ENCODE data around the gene KAT6B. TPM values are rescaled to one million over a fixed set of nuclear protein-coding genes. Genes with fewer than 3 reads are reported as not detected.
"Not testable (repeated sequence)": the region's sequence is repeated elsewhere in the genome, so short reads cannot be mapped to it uniquely, and the experiment has no call there.

The KAT6B gene
- total RNA-seq, 1 donor from 2014 or later: 24.6 TPM

DNA sequence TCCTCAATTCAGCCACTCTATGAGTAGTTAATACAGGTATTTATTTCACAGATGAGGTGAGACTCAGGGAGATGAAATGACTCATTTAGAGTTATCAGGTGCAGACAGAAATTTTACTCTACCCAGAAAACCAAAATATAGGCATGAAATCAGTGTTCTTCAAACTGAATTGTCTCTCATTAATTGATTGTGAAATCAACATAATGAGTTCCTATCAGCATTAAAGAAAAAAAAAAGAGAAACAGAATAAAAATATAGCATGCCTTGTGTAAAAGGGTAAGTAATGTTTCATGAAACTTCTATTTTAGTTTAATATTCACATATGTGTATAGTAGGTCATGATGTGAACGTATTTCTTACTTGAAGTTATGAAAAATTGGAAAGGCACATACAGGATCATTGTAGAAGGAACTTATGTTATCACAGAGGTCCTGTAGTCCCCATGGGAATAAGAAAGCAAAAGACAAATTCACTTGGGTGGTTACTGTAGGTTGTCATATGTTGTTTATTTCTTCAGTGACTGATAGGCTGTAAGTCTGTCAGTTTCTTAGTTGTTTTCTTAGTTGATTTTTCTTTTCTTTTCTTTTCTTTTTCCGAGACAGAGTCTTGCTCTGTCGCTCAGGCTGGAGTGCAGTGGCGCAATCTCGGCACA lies 47.5 kb downstream of the KAT6B start:
- intact Hi-C loops (cut with micrococcal nuclease): no loop called here
- no peak for DNase-seq (ENCODE audit: low spot score)
- Mint-ChIP-seq H3K36me3 (ENCODE audit: low read depth) (no peaks in the 10 kb centered on the region), H3K9me3 (no peaks in the 10 kb centered on the region), H3K27me3 (ENCODE audit: insufficient read depth) (no peaks in the 10 kb centered on the region), H3K4me1 (ENCODE audit: low read depth) (peaks cover 27% of the 10 kb centered on the region), H3K4me3 (no peak overlapping the region), H3K27ac (no peak overlapping the region)

GRCh38 chr10:74874649-74875048 lies 48.2 kb downstream of the KAT6B start:
- intact Hi-C loops (cut with micrococcal nuclease): no loop called here
- Mint-ChIP-seq H3K4me3 (no peak overlapping the region), H3K4me1 (ENCODE audit: low read depth) (peaks cover 27% of the 10 kb centered on the region)

DNA sequence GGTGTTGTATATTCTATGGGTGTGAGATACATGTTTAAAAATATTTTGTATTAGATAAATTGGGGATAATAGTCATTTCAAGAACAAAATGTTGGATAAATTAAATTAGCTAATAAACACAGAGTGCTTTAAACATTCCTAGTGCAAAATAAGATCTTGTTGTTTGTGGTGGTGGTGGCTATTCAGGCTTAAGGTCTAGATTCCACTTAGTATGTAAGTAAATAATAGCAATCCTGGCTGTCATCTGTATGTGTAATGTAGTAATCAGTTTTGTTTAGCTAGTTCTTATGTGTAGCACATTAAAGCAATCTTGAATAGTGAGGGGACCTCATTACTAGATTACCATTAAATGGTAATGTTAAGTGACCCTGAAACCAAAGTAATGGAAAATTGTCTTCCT lies 48.7 kb downstream of the KAT6B start:
- Mint-ChIP-seq H3K27me3 (ENCODE audit: insufficient read depth) (no peaks in the 10 kb centered on the region), H3K4me3 (no peak overlapping the region), H3K27ac (no peak overlapping the region), H3K4me1 (ENCODE audit: low read depth) (peaks cover 27% of the 10 kb centered on the region), H3K9me3 (no peaks in the 10 kb centered on the region), H3K36me3 (ENCODE audit: low read depth) (no peaks in the 10 kb centered on the region)
- intact Hi-C loops (cut with micrococcal nuclease): no loop called here
- DNase-seq (ENCODE audit: low spot score): no peak

More at GRCh38 chr10:74874649-74875048, 48.2 kb downstream of the KAT6B start:
- no peak for DNase-seq (ENCODE audit: low spot score)
- H3K36me3 Mint-ChIP-seq (ENCODE audit: low read depth): no peaks in the 10 kb centered on the region
- H3K9me3 Mint-ChIP-seq: no peaks in the 10 kb centered on the region
- no peak overlapping the region for H3K27ac Mint-ChIP-seq
- no peaks in the 10 kb centered on the region for H3K27me3 Mint-ChIP-seq (ENCODE audit: insufficient read depth)

DNA sequence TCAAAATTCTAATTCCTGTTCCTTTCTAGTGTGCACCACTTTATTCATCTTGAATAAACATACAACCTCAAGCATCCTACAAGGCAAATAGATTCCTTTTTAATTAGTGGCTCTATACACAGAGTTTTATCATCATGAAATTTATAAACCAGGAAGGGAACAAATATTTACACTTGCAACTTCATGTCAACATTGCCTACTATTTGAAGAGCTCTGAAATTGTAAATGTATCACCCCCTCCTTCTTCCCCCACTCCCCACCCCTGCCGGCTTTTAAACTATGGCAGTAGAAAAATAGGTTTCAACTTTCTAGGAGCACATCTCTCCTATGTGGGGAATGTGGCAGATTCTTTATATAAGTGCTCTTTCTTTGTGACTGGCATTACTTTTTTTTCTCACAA lies 49.6 kb downstream of the KAT6B start:
- no peak for DNase-seq (ENCODE audit: low spot score)
- intact Hi-C loops (cut with micrococcal nuclease): no loop called here
- Mint-ChIP-seq H3K4me3 (no peak overlapping the region), H3K27me3 (ENCODE audit: insufficient read depth) (no peaks in the 10 kb centered on the region), H3K27ac (no peak overlapping the region), H3K36me3 (ENCODE audit: low read depth) (no peaks in the 10 kb centered on the region), H3K9me3 (no peaks in the 10 kb centered on the region), H3K4me1 (ENCODE audit: low read depth) (peaks cover 27% of the 10 kb centered on the region)

- H3K4me1 Mint-ChIP-seq (ENCODE audit: low read depth): peaks cover 17% of the 10 kb centered on the region
- H3K27ac Mint-ChIP-seq; H3K4me3 Mint-ChIP-seq; intact Hi-C loops (cut with micrococcal nuclease); H3K36me3 Mint-ChIP-seq (ENCODE audit: low read depth); H3K9me3 Mint-ChIP-seq; H3K27me3 Mint-ChIP-seq (ENCODE audit: insufficient read depth); DNase-seq (ENCODE audit: low spot score): not testable (repeated sequence)
These were observed 50.7 kb downstream of the KAT6B start for GRCh38 chr10:74877054-74877453.

- DNase-seq (ENCODE audit: low spot score): no peak
- Mint-ChIP-seq H3K27me3 (ENCODE audit: insufficient read depth) (no peaks in the 10 kb centered on the region), H3K9me3 (no peaks in the 10 kb centered on the region), H3K27ac (no peak overlapping the region), H3K4me3 (no peak overlapping the region), H3K36me3 (ENCODE audit: low read depth) (no peaks in the 10 kb centered on the region), H3K4me1 (ENCODE audit: low read depth) (peaks cover 8% of the 10 kb centered on the region)
- intact Hi-C loops (cut with micrococcal nuclease): no loop called here
These were observed 51.5 kb downstream of the KAT6B start for GRCh38 chr10:74877898-74878297.

GRCh38 chr10:74880041-74880440 lies 53.6 kb downstream of the KAT6B start:
- intact Hi-C loops (cut with micrococcal nuclease): no loop called here
- H3K36me3 Mint-ChIP-seq (ENCODE audit: low read depth): peaks cover 2% of the 10 kb centered on the region

GRCh38 chr10:74881253-74881884 lies 55.0 kb downstream of the KAT6B start:
- DNase-seq (ENCODE audit: low spot score): no peak
- Mint-ChIP-seq H3K27ac (no peak overlapping the region), H3K27me3 (ENCODE audit: insufficient read depth) (no peaks in the 10 kb centered on the region), H3K4me1 (ENCODE audit: low read depth) (peaks cover 8% of the 10 kb centered on the region), H3K9me3 (no peaks in the 10 kb centered on the region), H3K4me3 (no peak overlapping the region), H3K36me3 (ENCODE audit: low read depth) (peaks cover 2% of the 10 kb centered on the region)
- intact Hi-C loops (cut with micrococcal nuclease): no loop called here

More at GRCh38 chr10:74880041-74880440, 53.6 kb downstream of the KAT6B start:
- no peak for DNase-seq (ENCODE audit: low spot score)
- H3K9me3 Mint-ChIP-seq: no peaks in the 10 kb centered on the region
- H3K4me1 Mint-ChIP-seq (ENCODE audit: low read depth): peaks cover 8% of the 10 kb centered on the region
- no peaks in the 10 kb centered on the region for H3K27me3 Mint-ChIP-seq (ENCODE audit: insufficient read depth)
- H3K27ac Mint-ChIP-seq: no peak overlapping the region
- no peak overlapping the region for H3K4me3 Mint-ChIP-seq

- peaks cover 2% of the 10 kb centered on the region for H3K36me3 Mint-ChIP-seq (ENCODE audit: low read depth)
- intact Hi-C loops (cut with micrococcal nuclease): no loop called here
- peaks cover 8% of the 10 kb centered on the region for H3K4me1 Mint-ChIP-seq (ENCODE audit: low read depth)
- no peaks in the 10 kb centered on the region for H3K27me3 Mint-ChIP-seq (ENCODE audit: insufficient read depth)
- DNase-seq (ENCODE audit: low spot score): no peak
- H3K4me3 Mint-ChIP-seq: no peak overlapping the region
- no peaks in the 10 kb centered on the region for H3K9me3 Mint-ChIP-seq
- H3K27ac Mint-ChIP-seq: no peak overlapping the region
These were observed 56.0 kb downstream of the KAT6B start for GRCh38 chr10:74882427-74882826.

DNA sequence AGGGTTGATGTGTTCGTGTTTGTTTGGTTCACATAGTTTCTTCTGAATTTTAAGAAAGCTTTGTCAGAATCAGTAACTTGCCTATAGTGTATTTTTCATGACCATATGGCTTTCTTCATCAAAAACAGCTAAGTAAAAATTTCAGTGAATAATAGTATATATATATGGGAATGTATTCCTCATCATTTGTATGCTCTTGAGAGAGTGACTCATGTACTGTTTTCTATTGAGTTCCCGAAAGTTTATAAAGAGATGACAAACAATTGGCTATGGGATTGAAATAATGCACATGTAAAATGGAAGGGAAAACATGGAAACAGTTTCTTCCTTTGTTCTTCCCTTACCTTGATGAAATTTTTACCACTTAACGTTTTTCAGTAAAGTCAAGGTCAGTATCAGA lies 56.4 kb downstream of the KAT6B start:
- H3K4me1 Mint-ChIP-seq (ENCODE audit: low read depth): peaks cover 8% of the 10 kb centered on the region
- H3K4me3 Mint-ChIP-seq: no peak overlapping the region
- H3K27ac Mint-ChIP-seq: no peak overlapping the region
- H3K27me3 Mint-ChIP-seq (ENCODE audit: insufficient read depth): no peaks in the 10 kb centered on the region
- H3K9me3 Mint-ChIP-seq: no peaks in the 10 kb centered on the region
- intact Hi-C loops (cut with micrococcal nuclease): no loop called here
- peaks cover 2% of the 10 kb centered on the region for H3K36me3 Mint-ChIP-seq (ENCODE audit: low read depth)
- no peak for DNase-seq (ENCODE audit: low spot score)

GRCh38 chr10:74883428-74883827 lies 57.0 kb downstream of the KAT6B start:
- H3K9me3 Mint-ChIP-seq: no peaks in the 10 kb centered on the region
- DNase-seq (ENCODE audit: low spot score): no peak
- H3K4me1 Mint-ChIP-seq (ENCODE audit: low read depth): peaks cover 8% of the 10 kb centered on the region
- H3K4me3 Mint-ChIP-seq: no peak overlapping the region
- H3K36me3 Mint-ChIP-seq (ENCODE audit: low read depth): peaks cover 2% of the 10 kb centered on the region
- no peaks in the 10 kb centered on the region for H3K27me3 Mint-ChIP-seq (ENCODE audit: insufficient read depth)
- intact Hi-C loops (cut with micrococcal nuclease): no loop called here
- H3K27ac Mint-ChIP-seq: no peak overlapping the region

GRCh38 chr10:74887614-74888284 lies 61.3 kb downstream of the KAT6B start:
- Mint-ChIP-seq H3K27me3 (ENCODE audit: insufficient read depth) (peaks cover 2% of the 10 kb centered on the region), H3K4me1 (ENCODE audit: low read depth) (peaks cover 21% of the 10 kb centered on the region), H3K36me3 (ENCODE audit: low read depth) (peaks cover 4% of the 10 kb centered on the region), H3K9me3 (no peaks in the 10 kb centered on the region), H3K4me3 (no peak overlapping the region), H3K27ac (no peak overlapping the region)
- no peak for DNase-seq (ENCODE audit: low spot score)
- intact Hi-C loops (cut with micrococcal nuclease): no loop called here

DNA sequence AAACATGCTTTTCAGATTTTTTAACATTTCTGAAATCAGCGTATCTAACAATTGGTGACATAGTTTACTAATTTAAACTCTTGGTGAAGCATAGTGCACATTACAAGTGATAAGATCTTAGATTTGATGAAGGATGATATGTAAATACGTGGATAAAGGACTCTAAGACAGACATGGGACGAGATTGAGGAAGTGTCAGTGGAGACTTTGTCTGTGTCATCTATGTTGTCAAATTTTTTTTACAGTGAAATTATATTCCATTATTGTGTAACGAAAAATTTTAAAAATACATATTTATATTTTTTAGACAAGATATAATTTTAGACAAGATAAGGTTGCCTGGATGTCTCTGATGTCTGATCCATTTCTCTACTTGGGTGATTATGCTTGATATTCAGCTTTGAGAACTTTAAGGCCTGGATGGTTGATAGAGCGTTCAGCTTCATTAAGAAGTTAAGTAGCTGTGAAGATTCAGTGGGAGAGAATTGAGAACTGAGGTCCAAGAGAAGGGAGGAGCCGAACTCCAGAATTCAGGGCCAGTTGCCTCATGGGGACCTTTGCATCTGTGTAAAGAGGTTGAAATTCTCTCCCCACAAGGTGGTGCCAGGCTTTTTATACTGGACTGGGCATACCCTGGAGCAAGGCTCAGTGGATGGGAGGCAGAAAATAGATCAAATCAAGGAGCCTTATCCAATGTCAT lies 62.7 kb downstream of the KAT6B start:
- intact Hi-C loops (cut with micrococcal nuclease): loop anchor here (1.0 kb wide), 1 partner anchor 133 kb away; no protein-coding TSS in a partner anchor
- peak overlapping the region; percentile 16 for H3K27ac Mint-ChIP-seq
- no peak for DNase-seq (ENCODE audit: low spot score)
- peaks cover 14% of the 10 kb centered on the region for H3K4me1 Mint-ChIP-seq (ENCODE audit: low read depth)
- H3K27me3 Mint-ChIP-seq (ENCODE audit: insufficient read depth): peaks cover 2% of the 10 kb centered on the region
- H3K9me3 Mint-ChIP-seq: no peaks in the 10 kb centered on the region
- H3K36me3 Mint-ChIP-seq (ENCODE audit: low read depth): peaks cover 2% of the 10 kb centered on the region
- H3K4me3 Mint-ChIP-seq: no peak overlapping the region

Measured in activated T-helper 1 cell treated with anti-CD3 and anti-CD28 coated beads, Interleukin-12 subunit alpha, Interleukin-12 subunit beta, Interleukin-2, Interleukin-4 antibody, amounts not matched to agents 30 ng/mL and 10 ng/mL and 1 ng/mL, durations not matched to agents 14 hours and 24 hours and 36 hours (primary cell).